WTC11 (cell line): ENCODE measurements around the gene HTRA2. TPM values are rescaled to one million over a fixed set of nuclear protein-coding genes. Genes with fewer than 3 reads are reported as not detected.
A peak's percentile ranks its signal among the peaks of the same experiment; 100 is the strongest.

Experiments
- ATF2 ChIP-seq: sonication (generic); formaldehyde crosslinking; IDR thresholded peaks from 2 replicates; pipeline ENCODE4 v1.8.1; 2022; ENCODE audit warnings: low read depth, missing genetic modification reagents, borderline replicate concordance
- CDX4 ChIP-seq: fragments of 250-450 bp; sonication (Bioruptor Pico); IDR thresholded peaks from 2 replicates; pipeline ENCODE4 v1.9.0; 2021; ENCODE audit warnings: moderate library complexity, mild to moderate bottlenecking, inconsistent platforms, borderline replicate concordance
- CREB1 ChIP-seq: sonication (generic); formaldehyde crosslinking; IDR thresholded peaks from 2 replicates; pipeline ENCODE4 v1.8.0; 2023; ENCODE audit warnings: mild to moderate bottlenecking, missing genetic modification reagents
- E2F4 ChIP-seq: sonication (generic); formaldehyde crosslinking; IDR thresholded peaks from 2 replicates; pipeline ENCODE4 v1.8.1; 2022; ENCODE audit warnings: low read depth, mild to moderate bottlenecking, moderate library complexity, missing genetic modification reagents, borderline replicate concordance
- EMX1 ChIP-seq: fragments of 250-450 bp; sonication (Bioruptor Pico); IDR thresholded peaks from 2 replicates; pipeline ENCODE4 v1.8.0; 2021; ENCODE audit warnings: mild to moderate bottlenecking
- ESRRA ChIP-seq: sonication (generic); formaldehyde crosslinking; IDR thresholded peaks from 2 replicates; pipeline ENCODE4 v1.8.1; 2022; ENCODE audit warnings: mild to moderate bottlenecking, missing genetic modification reagents, borderline replicate concordance
- FOXP1 ChIP-seq: sonication (generic); formaldehyde crosslinking; IDR thresholded peaks from 2 replicates; pipeline ENCODE4 v1.8.0; 2022; ENCODE audit warnings: missing genetic modification reagents, mild to moderate bottlenecking, moderate library complexity, borderline replicate concordance
- HMGXB4 ChIP-seq: sonication (generic); formaldehyde crosslinking; IDR thresholded peaks from 2 replicates; pipeline ENCODE4 v1.8.1; 2023; ENCODE audit warnings: mild to moderate bottlenecking, moderate library complexity, missing genetic modification reagents
- NFE2L1 ChIP-seq: sonication (generic); formaldehyde crosslinking; IDR thresholded peaks from 2 replicates; pipeline ENCODE4 v1.8.1; 2023; ENCODE audit warnings: missing genetic modification reagents
- NFYB ChIP-seq: sonication (generic); formaldehyde crosslinking; conservative IDR thresholded peaks from 2 replicates; pipeline ENCODE4 v1.8.0; 2022; ENCODE audit warnings: low read depth, missing genetic modification reagents
- PRRX2 ChIP-seq: fragments of 250-450 bp; sonication (Bioruptor Pico); IDR thresholded peaks from 2 replicates; pipeline ENCODE4 v1.8.0; 2021; ENCODE audit warnings: mild to moderate bottlenecking
- RELA ChIP-seq: sonication (generic); formaldehyde crosslinking; IDR thresholded peaks from 2 replicates; pipeline ENCODE4 v1.8.1; 2022; ENCODE audit warnings: missing genetic modification reagents, mild to moderate bottlenecking, borderline replicate concordance
- SMAD3 ChIP-seq: sonication (generic); formaldehyde crosslinking; IDR thresholded peaks from 2 replicates; pipeline ENCODE4 v1.8.0; 2022; ENCODE audit warnings: missing genetic modification reagents, mild to moderate bottlenecking, borderline replicate concordance
- ZBTB21 ChIP-seq: sonication (generic); formaldehyde crosslinking; IDR thresholded peaks from 2 replicates; pipeline ENCODE4 v1.8.1; 2023; ENCODE audit warnings: mild to moderate bottlenecking, missing genetic modification reagents, borderline replicate concordance
- ZNF281 ChIP-seq: sonication (generic); formaldehyde crosslinking; IDR thresholded peaks from 2 replicates; pipeline ENCODE4 v1.8.0; 2023; ENCODE audit warnings: mild to moderate bottlenecking, missing genetic modification reagents
- ZNF416 ChIP-seq: fragments of 250-450 bp; sonication (Bioruptor Pico); IDR thresholded peaks from 2 replicates; pipeline ENCODE4 v1.9.0; 2021; ENCODE audit warnings: mild to moderate bottlenecking, inconsistent platforms
- ZNF423 ChIP-seq: fragments of 250-450 bp; sonication (Bioruptor Pico); IDR thresholded peaks from 2 replicates; pipeline ENCODE4 v2.1.2; 2022; ENCODE audit warnings: mild to moderate bottlenecking, moderate library complexity
- total RNA-seq: library from RNA; stranded (reverse); gene quantifications from 3 replicates; pipeline ENCODE4 v1.2.3, GENCODE V29; 2021
- TF ChIP-seq, protein P1 (sequence below): sonication (generic); formaldehyde crosslinking; IDR thresholded peaks from 2 replicates; pipeline ENCODE4 v1.8.1; 2023; ENCODE audit warnings: mild to moderate bottlenecking, missing genetic modification reagents
- TF ChIP-seq, protein P2 (sequence below): sonication (generic); formaldehyde crosslinking; IDR thresholded peaks from 2 replicates; pipeline ENCODE4 v1.8.0; 2022; ENCODE audit warnings: mild to moderate bottlenecking, missing genetic modification reagents
- TF ChIP-seq, protein P3 (sequence below): sonication (generic); formaldehyde crosslinking; IDR thresholded peaks from 2 replicates; pipeline ENCODE4 v1.8.0; 2023; ENCODE audit warnings: missing genetic modification reagents, mild to moderate bottlenecking, borderline replicate concordance

HTRA2 gene
- total RNA-seq, 1 experiment from 2014 or later = 30.0 TPM

- TF ChIP-seq ZNF423 (CRISPR knock-in tag) = peak; percentile 92
- no peak for TF ChIP-seq CDX4
- TF ChIP-seq, protein P1, sequence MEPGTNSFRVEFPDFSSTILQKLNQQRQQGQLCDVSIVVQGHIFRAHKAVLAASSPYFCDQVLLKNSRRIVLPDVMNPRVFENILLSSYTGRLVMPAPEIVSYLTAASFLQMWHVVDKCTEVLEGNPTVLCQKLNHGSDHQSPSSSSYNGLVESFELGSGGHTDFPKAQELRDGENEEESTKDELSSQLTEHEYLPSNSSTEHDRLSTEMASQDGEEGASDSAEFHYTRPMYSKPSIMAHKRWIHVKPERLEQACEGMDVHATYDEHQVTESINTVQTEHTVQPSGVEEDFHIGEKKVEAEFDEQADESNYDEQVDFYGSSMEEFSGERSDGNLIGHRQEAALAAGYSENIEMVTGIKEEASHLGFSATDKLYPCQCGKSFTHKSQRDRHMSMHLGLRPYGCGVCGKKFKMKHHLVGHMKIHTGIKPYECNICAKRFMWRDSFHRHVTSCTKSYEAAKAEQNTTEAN (CRISPR knock-in tag) = 0 out of 2 replicates have a peak, but pooled peaks have one; percentile 24
- no peak for TF ChIP-seq CREB1
- TF ChIP-seq, protein P2, sequence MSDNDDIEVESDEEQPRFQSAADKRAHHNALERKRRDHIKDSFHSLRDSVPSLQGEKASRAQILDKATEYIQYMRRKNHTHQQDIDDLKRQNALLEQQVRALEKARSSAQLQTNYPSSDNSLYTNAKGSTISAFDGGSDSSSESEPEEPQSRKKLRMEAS (CRISPR knock-in tag) = peak; percentile 57; the same call in 1 of the 2 replicates
- TF ChIP-seq NFYB (CRISPR knock-in tag) = no peak
- TF ChIP-seq, protein P3, sequence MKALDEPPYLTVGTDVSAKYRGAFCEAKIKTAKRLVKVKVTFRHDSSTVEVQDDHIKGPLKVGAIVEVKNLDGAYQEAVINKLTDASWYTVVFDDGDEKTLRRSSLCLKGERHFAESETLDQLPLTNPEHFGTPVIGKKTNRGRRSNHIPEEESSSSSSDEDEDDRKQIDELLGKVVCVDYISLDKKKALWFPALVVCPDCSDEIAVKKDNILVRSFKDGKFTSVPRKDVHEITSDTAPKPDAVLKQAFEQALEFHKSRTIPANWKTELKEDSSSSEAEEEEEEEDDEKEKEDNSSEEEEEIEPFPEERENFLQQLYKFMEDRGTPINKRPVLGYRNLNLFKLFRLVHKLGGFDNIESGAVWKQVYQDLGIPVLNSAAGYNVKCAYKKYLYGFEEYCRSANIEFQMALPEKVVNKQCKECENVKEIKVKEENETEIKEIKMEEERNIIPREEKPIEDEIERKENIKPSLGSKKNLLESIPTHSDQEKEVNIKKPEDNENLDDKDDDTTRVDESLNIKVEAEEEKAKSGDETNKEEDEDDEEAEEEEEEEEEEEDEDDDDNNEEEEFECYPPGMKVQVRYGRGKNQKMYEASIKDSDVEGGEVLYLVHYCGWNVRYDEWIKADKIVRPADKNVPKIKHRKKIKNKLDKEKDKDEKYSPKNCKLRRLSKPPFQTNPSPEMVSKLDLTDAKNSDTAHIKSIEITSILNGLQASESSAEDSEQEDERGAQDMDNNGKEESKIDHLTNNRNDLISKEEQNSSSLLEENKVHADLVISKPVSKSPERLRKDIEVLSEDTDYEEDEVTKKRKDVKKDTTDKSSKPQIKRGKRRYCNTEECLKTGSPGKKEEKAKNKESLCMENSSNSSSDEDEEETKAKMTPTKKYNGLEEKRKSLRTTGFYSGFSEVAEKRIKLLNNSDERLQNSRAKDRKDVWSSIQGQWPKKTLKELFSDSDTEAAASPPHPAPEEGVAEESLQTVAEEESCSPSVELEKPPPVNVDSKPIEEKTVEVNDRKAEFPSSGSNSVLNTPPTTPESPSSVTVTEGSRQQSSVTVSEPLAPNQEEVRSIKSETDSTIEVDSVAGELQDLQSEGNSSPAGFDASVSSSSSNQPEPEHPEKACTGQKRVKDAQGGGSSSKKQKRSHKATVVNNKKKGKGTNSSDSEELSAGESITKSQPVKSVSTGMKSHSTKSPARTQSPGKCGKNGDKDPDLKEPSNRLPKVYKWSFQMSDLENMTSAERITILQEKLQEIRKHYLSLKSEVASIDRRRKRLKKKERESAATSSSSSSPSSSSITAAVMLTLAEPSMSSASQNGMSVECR (CRISPR knock-in tag) = no peak
- TF ChIP-seq ZNF416 = no peak
- TF ChIP-seq SMAD3 (CRISPR knock-in tag) = peak; percentile 62; the same call in 1 of the 2 replicates
- TF ChIP-seq RELA (CRISPR knock-in tag) = no peak
- TF ChIP-seq EMX1 (CRISPR knock-in tag) = no peak
- 0 out of 2 replicates have a peak, but pooled peaks have one; percentile 41 for TF ChIP-seq E2F4 (CRISPR knock-in tag)
- TF ChIP-seq ATF2 (CRISPR knock-in tag) = no peak
- TF ChIP-seq ESRRA (CRISPR knock-in tag) = no peak
- peak; percentile 14; the same call in 1 of the 2 replicates for TF ChIP-seq NFE2L1
- no peak for TF ChIP-seq PRRX2
- 0 out of 2 replicates have a peak, but pooled peaks have one; percentile 31 for TF ChIP-seq ZBTB21 (CRISPR knock-in tag)
- TF ChIP-seq HMGXB4 (CRISPR knock-in tag) = peak; percentile 64; the same call in 1 of the 2 replicates
- 0 out of 2 replicates have a peak, but pooled peaks have one; percentile 38 for TF ChIP-seq FOXP1 (CRISPR knock-in tag)
- no peak for TF ChIP-seq ZNF281 (CRISPR knock-in tag)
- TF ChIP-seq, all 79 proteins: peak for 15
Measured at GRCh38 chr2:74502720-74503505, 26.8 kb upstream of the HTRA2 start (continued).
